Measurements from ENCODE around the gene STK31.
"Not testable (repeated sequence)": the region's sequence is repeated elsewhere in the genome, so short reads cannot be mapped to it uniquely, and the experiment has no call there.

STK31 gene

GRCh38 chr7:23679898-23680413 lies 30.1 kb upstream of the STK31 start, which contains the start of gene FAM221A:
TSS of gene FAM221A (plus strand) at chr7:23680199. CDS start at chr7:23680219, 20 bp downstream.
- DNase-seq (ENCODE audit: low read depth in 2 of 2), result peak; percentile 72 to 74
- H3K4me3 ChIP-seq (replicated peaks in 1 of 2; ENCODE audit: low read depth in 2 of 2, low read length in 2 of 2), result peak within 1 kb of the TSS; percentile 45 to 59
- TF ChIP-seq, protein P1, sequence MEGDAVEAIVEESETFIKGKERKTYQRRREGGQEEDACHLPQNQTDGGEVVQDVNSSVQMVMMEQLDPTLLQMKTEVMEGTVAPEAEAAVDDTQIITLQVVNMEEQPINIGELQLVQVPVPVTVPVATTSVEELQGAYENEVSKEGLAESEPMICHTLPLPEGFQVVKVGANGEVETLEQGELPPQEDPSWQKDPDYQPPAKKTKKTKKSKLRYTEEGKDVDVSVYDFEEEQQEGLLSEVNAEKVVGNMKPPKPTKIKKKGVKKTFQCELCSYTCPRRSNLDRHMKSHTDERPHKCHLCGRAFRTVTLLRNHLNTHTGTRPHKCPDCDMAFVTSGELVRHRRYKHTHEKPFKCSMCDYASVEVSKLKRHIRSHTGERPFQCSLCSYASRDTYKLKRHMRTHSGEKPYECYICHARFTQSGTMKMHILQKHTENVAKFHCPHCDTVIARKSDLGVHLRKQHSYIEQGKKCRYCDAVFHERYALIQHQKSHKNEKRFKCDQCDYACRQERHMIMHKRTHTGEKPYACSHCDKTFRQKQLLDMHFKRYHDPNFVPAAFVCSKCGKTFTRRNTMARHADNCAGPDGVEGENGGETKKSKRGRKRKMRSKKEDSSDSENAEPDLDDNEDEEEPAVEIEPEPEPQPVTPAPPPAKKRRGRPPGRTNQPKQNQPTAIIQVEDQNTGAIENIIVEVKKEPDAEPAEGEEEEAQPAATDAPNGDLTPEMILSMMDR (IDR thresholded peaks at IDR 0.05; ENCODE audit: low read depth, low read length), result peak; percentile 49

- H3K4me3 ChIP-seq (replicated peaks in 1 of 2; ENCODE audit: low read depth in 2 of 2, low read length in 2 of 2), result peak overlapping the region; percentile 45 to 59
- peak; percentile 32 to 50 for DNase-seq (ENCODE audit: low read depth in 2 of 2)
- TF ChIP-seq, protein P1 (IDR thresholded peaks at IDR 0.05; ENCODE audit: low read depth, low read length), result no peak
These were observed 29.3 kb upstream of the STK31 start for GRCh38 chr7:23680414-23681405.

- DNase-seq (ENCODE audit: low read depth in 2 of 2); H3K4me3 ChIP-seq (replicated peaks in 1 of 2; ENCODE audit: low read depth in 2 of 2, low read length in 2 of 2): not testable (repeated sequence)
These were observed 26.0 kb upstream of the STK31 start for GRCh38 chr7:23684041-23684440.

DNA sequence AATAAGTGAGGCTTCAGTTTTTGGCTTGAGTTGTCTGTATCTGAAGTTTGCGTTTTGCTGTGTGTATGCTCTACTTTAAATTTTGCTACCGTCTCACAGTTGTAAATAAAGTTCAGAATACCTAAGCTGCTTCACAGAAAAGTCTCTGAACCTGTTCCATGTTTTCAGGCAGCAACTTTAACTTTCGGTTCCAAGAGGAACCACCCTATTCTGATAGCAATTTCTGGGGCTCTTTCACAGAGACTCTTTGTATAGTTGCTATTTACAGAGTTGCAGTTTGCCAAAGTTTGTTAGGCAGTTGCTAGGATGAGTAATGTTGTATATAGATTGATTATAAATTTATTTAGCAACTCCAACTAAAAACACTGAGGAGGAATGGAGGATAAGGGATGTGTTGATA lies 24.3 kb upstream of the STK31 start:
- peak; percentile 15 to 23 for DNase-seq (ENCODE audit: low read depth in 2 of 2)
- TF ChIP-seq, protein P1 (IDR thresholded peaks at IDR 0.05; ENCODE audit: low read depth, low read length), result no peak
- H3K4me3 ChIP-seq (replicated peaks in 1 of 2; ENCODE audit: low read depth in 2 of 2, low read length in 2 of 2), result no peak overlapping the region

- DNase-seq (ENCODE audit: low read depth in 2 of 2), result no peak
- TF ChIP-seq, protein P1 (IDR thresholded peaks at IDR 0.05; ENCODE audit: low read depth, low read length), result no peak
- no peak overlapping the region for H3K4me3 ChIP-seq (replicated peaks in 1 of 2; ENCODE audit: low read depth in 2 of 2, low read length in 2 of 2)
These were observed 23.0 kb upstream of the STK31 start for GRCh38 chr7:23687011-23687410.

DNA sequence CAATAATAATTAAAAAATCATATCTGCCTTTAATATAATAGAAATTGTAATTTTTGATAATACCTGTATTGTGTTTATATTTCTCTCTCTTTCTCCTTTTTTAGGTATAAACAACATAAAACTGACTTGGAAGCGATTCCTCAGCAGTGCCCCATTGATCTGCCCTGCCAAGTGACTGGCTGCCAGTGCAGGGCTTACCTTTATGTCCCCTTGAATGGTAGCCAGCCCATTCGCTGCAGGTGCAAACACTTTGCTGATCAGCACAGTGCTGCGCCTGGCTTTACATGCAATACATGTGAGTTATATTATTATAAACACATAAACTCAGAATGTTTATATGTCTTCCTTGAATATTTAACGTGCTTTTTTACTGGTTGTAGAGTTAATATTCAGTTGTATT lies 20.9 kb upstream of the STK31 start:
- TF ChIP-seq, protein P1 (IDR thresholded peaks at IDR 0.05; ENCODE audit: low read depth, low read length), result no peak
- no peak for DNase-seq (ENCODE audit: low read depth in 2 of 2)
- H3K4me3 ChIP-seq (replicated peaks in 1 of 2; ENCODE audit: low read depth in 2 of 2, low read length in 2 of 2), result no peak overlapping the region

GRCh38 chr7:23691320-23691719 lies 18.7 kb upstream of the STK31 start:
- H3K4me3 ChIP-seq (replicated peaks in 1 of 2; ENCODE audit: low read depth in 2 of 2, low read length in 2 of 2), result no peak overlapping the region
- TF ChIP-seq, protein P1 (IDR thresholded peaks at IDR 0.05; ENCODE audit: low read depth, low read length), result no peak
- no peak for DNase-seq (ENCODE audit: low read depth in 2 of 2)

Measured in cardiac fibroblast (primary cell).